PFSK-1 (cell line): ENCODE data around the gene TRIM43B.

Experiments used
- POLR2AphosphoS5 ChIP-seq: IDR thresholded peaks from 2 replicates; pipeline ENCODE4 v1.6.1; 2012; ENCODE audit warnings: low read depth, mild to moderate bottlenecking, control low read depth, low read length, moderate library complexity
- REST ChIP-seq, 2 experiments: IDR thresholded peaks; 2 replicates each; pipeline versions ENCODE4 v1.6.1 to v1.8.0; 2011 to 2012; ENCODE audit warnings: low read depth in 2 of 2, low read length in 2 of 2, control low read depth in 1 of 2, inconsistent platforms in 1 of 2, mild to moderate bottlenecking in 1 of 2, moderate library complexity in 1 of 2; ENCODE audit not compliant: insufficient read depth in 1 of 2
- SIN3A ChIP-seq: IDR thresholded peaks from 2 replicates; pipeline ENCODE4 v1.6.1; 2012; ENCODE audit warnings: mild to moderate bottlenecking, low read length, moderate library complexity, borderline replicate concordance; ENCODE audit not compliant: insufficient read depth
- TAF1 ChIP-seq: IDR thresholded peaks from 2 replicates; pipeline ENCODE4 v1.6.1; 2012; ENCODE audit warnings: low read length, control low read depth, borderline replicate concordance; ENCODE audit not compliant: insufficient read depth

GRCh38 chr2:95509408-95509807 is 24.9 kb upstream of the TRIM43B start:
- no peak for TF ChIP-seq SIN3A
- TF ChIP-seq POLR2AphosphoS5: no peak
- no peak for TF ChIP-seq REST (IDR thresholded peaks at IDR 0.05; ENCODE audit: insufficient read depth in 1 of 2, low read depth in 2 of 2, low read length in 2 of 2)
- no peak for TF ChIP-seq TAF1
